HepG2 (cell line): ENCODE measurements around the gene AKAP7. TPM values are rescaled to one million over a fixed set of nuclear protein-coding genes. Genes with fewer than 3 reads are reported as not detected.

Experiments used
- ATAC-seq: fragments of 200-7000 bp; cut with Tn5 transposase; 3 replicates; pipeline ENCODE4 v1.9.1; 2020; ENCODE audit warnings: mild to moderate bottlenecking, moderate library complexity
- BruUV-seq: library from RNA; stranded (reverse); fragments of 400-500 nt; replicated peaks from 2 replicates; lab custom pipeline; 2021; lab: Mats Ljungman, UMichigan
- CTCF ChIA-PET: fragments of 300-600 bp; formaldehyde crosslinking; extraction: SDS; loops from one replicate; lab custom pipeline; 2021; ENCODE audit warnings: low total read pairs, inconsistent platforms, low intra/inter-chr PET ratio; lab: Yijun Ruan, JAX
- POLR2A ChIA-PET: fragments of 350-600 bp; sonication (Branson Sonifier 250); formaldehyde crosslinking; loops from one replicate; lab custom pipeline; 2020; ENCODE audit warnings: antibody characterized with exemption, inconsistent platforms; lab: Yijun Ruan, JAX
- DNase-seq: peaks from one replicate; pipeline ENCODE4 v3.0.0-alpha.2; 2015; ENCODE audit warnings: low spot score
- FAIRE-seq: peaks from 3 replicates; lab custom pipeline; 2011; peaks lifted over from hg19 to GRCh38; lab: Jason Lieb, UNC
- H2AFZ ChIP-seq: one replicate; pipeline ENCODE4 v1.6.1; 2011; ENCODE audit warnings: low read length, inconsistent platforms
- H3K27ac ChIP-seq: fragments of 300-600 bp; 3 replicates; pipeline ENCODE4 v1.8.0; 2011; ENCODE audit warnings: mixed run types, mild to moderate bottlenecking, mixed read lengths, low read length, inconsistent platforms; ENCODE audit not compliant: insufficient read depth; ENCODE audit errors: extremely low read length
- H3K27me3 ChIP-seq, 2 experiments: fragments of 200-600 bp in 1 of 2; 2 replicates in 1 of 2; 3 replicates in 1 of 2; pipeline versions ENCODE4 v1.6.0 to v1.8.0; 2011; ENCODE audit warnings: low read length in 2 of 2, mild to moderate bottlenecking in 2 of 2, moderate library complexity in 2 of 2, inconsistent platforms in 1 of 2; ENCODE audit not compliant: insufficient read depth in 2 of 2, control insufficient read depth in 1 of 2
- H3K36me3 ChIP-seq, 2 experiments: fragments of 200-600 bp in 1 of 2; replicated peaks in 1 of 2; 2 replicates in 1 of 2; 3 replicates in 1 of 2; pipeline versions ENCODE4 v1.5.1 to v1.8.0; 2011; ENCODE audit warnings: low read length in 2 of 2, inconsistent platforms in 1 of 2; ENCODE audit not compliant: insufficient read depth in 2 of 2, control insufficient read depth in 1 of 2
- H3K4me1 ChIP-seq: 2 replicates; pipeline ENCODE4 v1.5.1; 2012; ENCODE audit warnings: low read length, inconsistent platforms; ENCODE audit not compliant: insufficient read depth
- H3K4me2 ChIP-seq: 2 replicates; pipeline ENCODE4 v1.6.0; 2011; ENCODE audit warnings: low read depth, low read length, inconsistent platforms
- H3K4me3 ChIP-seq, 3 experiments: fragments of 200-600 bp in 1 of 3; sonication (generic), shearing (Covaris generic) in 1 of 3; replicated peaks in 1 of 3; 2 replicates each; pipeline ENCODE4 v1.5.1; 2011 to 2016; ENCODE audit warnings: low read length in 3 of 3, inconsistent platforms in 2 of 3, low read depth in 2 of 3, mild to moderate bottlenecking in 2 of 3, control low read depth in 1 of 3, mixed read lengths in 1 of 3; ENCODE audit not compliant: insufficient read depth in 1 of 3
- H3K79me2 ChIP-seq: one replicate; pipeline ENCODE4 v1.6.1; 2011; ENCODE audit warnings: low read length, inconsistent platforms; ENCODE audit not compliant: insufficient read depth
- H3K9ac ChIP-seq: 2 replicates; pipeline ENCODE4 v1.6.0; 2011; ENCODE audit warnings: mild to moderate bottlenecking, low read depth, low read length, inconsistent platforms; ENCODE audit not compliant: insufficient read depth
- H3K9me3 ChIP-seq: 2 replicates; pipeline ENCODE4 v1.5.1; 2012; ENCODE audit warnings: mild to moderate bottlenecking, low read length
- H4K20me1 ChIP-seq: 2 replicates; pipeline ENCODE4 v1.6.0; 2011; ENCODE audit warnings: inconsistent platforms, mild to moderate bottlenecking, low read length, moderate library complexity; ENCODE audit not compliant: insufficient read depth
- BHLHE40 ChIP-seq: IDR thresholded peaks from 2 replicates; pipeline ENCODE4 v1.6.1; 2011; ENCODE audit warnings: low read length, improper control_type of control experiment
- HNF4G ChIP-seq, 2 experiments: sonication (generic) in 1 of 2; formaldehyde crosslinking in 1 of 2; IDR thresholded peaks; 2 replicates each; pipeline versions ENCODE4 v1.4.0 to v1.6.1; 2011 to 2020; ENCODE audit warnings: borderline replicate concordance in 2 of 2, low read depth in 2 of 2, mild to moderate bottlenecking in 2 of 2, low read length in 1 of 2, missing genetic modification reagents in 1 of 2, moderate library complexity in 1 of 2
- KDM3A ChIP-seq: IDR thresholded peaks from 2 replicates; pipeline ENCODE4 v1.6.1; 2018; ENCODE audit warnings: low read depth, missing compliant biosample characterization
- NFATC3 ChIP-seq: sonication (generic); formaldehyde crosslinking; IDR thresholded peaks from 2 replicates; pipeline ENCODE4 v1.5.1; 2020; ENCODE audit warnings: mild to moderate bottlenecking, missing genetic modification reagents
- NFIC ChIP-seq: IDR thresholded peaks from 2 replicates; pipeline ENCODE4 v1.6.1; 2012; ENCODE audit warnings: mild to moderate bottlenecking, low read length, inconsistent platforms
- SKI ChIP-seq: fragments of 450-650 bp; IDR thresholded peaks from one replicate; pipeline ENCODE4 v1.6.1; 2018; ENCODE audit warnings: mild to moderate bottlenecking; ENCODE audit not compliant: partially characterized antibody
- ZNF547 ChIP-seq: sonication (generic); formaldehyde crosslinking; IDR thresholded peaks from 2 replicates; pipeline ENCODE4 v1.5.1; 2020; ENCODE audit warnings: mild to moderate bottlenecking, missing genetic modification reagents
- ZNF644 ChIP-seq: IDR thresholded peaks from 2 replicates; pipeline ENCODE4 v1.6.1; 2016; ENCODE audit warnings: low read depth
- WGBS: methylation state at CpG from one replicate; pipeline ENCODE4 v1.1.6; 2017; ENCODE audit warnings: low lambda C conversion rate; 5-methylcytosine and 5-hydroxymethylcytosine counted together
- in situ Hi-C: cut with HindIII; loops from 2 replicates; pipeline ENCODE4 v1.10.0; 2017; ENCODE audit warnings: low pct_unique_long_range_greater_than_20kb; ENCODE audit not compliant: extremely low pct_ligation_motif_present
- intact Hi-C: fragments of 100-400 bp; cut with micrococcal nuclease; formaldehyde crosslinking; loops from one replicate; pipeline ENCODE4 v1.10.0; 2022; ENCODE audit not compliant: unreplicated experiment
- polyA plus RNA-seq, 8 experiments: library from polyadenylated mRNA; depleted of rRNA in 3 of 8; stranded (reverse) in 7 of 8; unstranded in 1 of 8; fragments of >200 nt; fragmentation: Illumina TruSeq in 4 of 8; extraction: Trizol in 4 of 8; gene quantifications; 2 replicates each; pipeline versions ENCODE4 v1.2.1 to v1.2.3, GENCODE V29; 2011 to 2016; ENCODE audit warnings: low read depth in 4 of 8, missing spikeins in 1 of 8, mixed read lengths in 1 of 8; ENCODE audit not compliant: insufficient read depth in 1 of 8
- total RNA-seq, 5 experiments: library from RNA; depleted of rRNA; stranded (reverse); fragments of >200 nt; fragmentation: Illumina TruSeq; extraction: Trizol; gene quantifications; 2 replicates each; pipeline ENCODE4 v1.2.3, GENCODE V29; 2016; ENCODE audit warnings: low read depth in 1 of 5
- TF ChIP-seq, protein P1 (sequence below): sonication (generic); formaldehyde crosslinking; IDR thresholded peaks from 2 replicates; pipeline ENCODE4 v1.8.0; 2022; ENCODE audit warnings: missing genetic modification reagents, mild to moderate bottlenecking, inconsistent platforms, borderline replicate concordance
- TF ChIP-seq, protein P2 (sequence below): sonication (generic); formaldehyde crosslinking; IDR thresholded peaks from 2 replicates; pipeline ENCODE4 v1.4.0; 2020; ENCODE audit warnings: mild to moderate bottlenecking, low read depth, missing genetic modification reagents
- TF ChIP-seq, protein P3 (sequence below): IDR thresholded peaks from 2 replicates; pipeline ENCODE4 v1.6.1; 2016; ENCODE audit warnings: missing compliant biosample characterization, missing genetic modification reagents, borderline replicate concordance
- TF ChIP-seq, protein P4 (sequence below): sonication (generic); formaldehyde crosslinking; IDR thresholded peaks from 2 replicates; pipeline ENCODE4 v1.5.0; 2020; ENCODE audit warnings: missing genetic modification reagents
- TF ChIP-seq, protein P5 (sequence below): sonication (generic); formaldehyde crosslinking; IDR thresholded peaks from 2 replicates; pipeline ENCODE4 v1.4.0; 2020; ENCODE audit warnings: missing genetic modification reagents
- TF ChIP-seq, protein P6 (sequence below): sonication (generic); formaldehyde crosslinking; IDR thresholded peaks from 2 replicates; pipeline ENCODE4 v1.8.0; 2022; ENCODE audit warnings: missing genetic modification reagents, low read depth, mild to moderate bottlenecking, borderline replicate concordance

Gene AKAP7
- total and polyA plus RNA-seq, 2 of the 13 experiments (the other 11 are each of a cell fraction or from before 2014, with no cell fraction given): 3.6 to 11.7 TPM

DNA sequence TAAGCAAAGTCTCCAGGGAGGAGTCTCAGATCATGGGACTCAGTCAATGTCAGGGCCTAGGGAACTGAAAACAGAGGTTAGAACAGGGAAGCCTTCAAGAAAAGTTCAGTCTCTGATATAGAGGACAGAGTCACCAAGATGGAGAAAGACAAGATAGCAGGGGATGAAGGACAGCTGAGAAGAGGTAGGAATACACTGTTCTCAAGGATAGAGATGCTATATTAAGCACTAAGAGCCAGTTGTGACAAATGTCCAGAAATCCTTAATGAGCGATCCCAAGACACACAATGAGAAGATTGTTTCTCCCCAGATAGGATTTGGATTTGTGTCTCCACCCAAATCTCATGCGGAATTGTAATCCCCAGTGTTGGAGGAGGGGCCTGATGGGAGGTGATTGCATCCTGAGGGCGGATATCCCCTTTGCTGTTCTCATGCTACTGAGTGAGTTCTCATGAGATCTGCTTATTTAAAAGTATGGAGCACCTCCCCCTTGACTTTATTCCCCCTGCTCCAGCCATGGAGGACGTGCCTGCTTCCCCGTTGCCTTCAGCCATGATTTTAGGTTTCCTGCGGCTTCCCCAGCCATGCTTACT lies 168.2 kb downstream of the AKAP7 start:
- Histone ChIP-seq H4K20me1 (no peaks in the 10 kb centered on the region), H3K27ac (no peak overlapping the region), H3K36me3 (no peaks in the 10 kb centered on the region), H3K4me1 (no peaks in the 10 kb centered on the region), H3K9me3 (no peaks in the 10 kb centered on the region), H2AFZ (no peak overlapping the region), H3K27me3 (peaks cover 0 to 11% of the 10 kb centered on the region in 2 experiments; a peak in 2 of 5 replicates), H3K9ac (no peak overlapping the region), H3K79me2 (no peaks in the 10 kb centered on the region), H3K4me2 (no peak overlapping the region), H3K4me3 (no peak overlapping the region)
- FAIRE-seq (no peak), ATAC-seq (no peak), DNase-seq (no peak)
- intact Hi-C loops: no loop called here
- ChIA-PET CTCF (no interaction called here), POLR2A (no interaction called here)
- in situ Hi-C loops: no loop called here
- no TSS peak for BruUV-seq
- 29% methylated on average over 6 of the region's 6 CpGs for WGBS
- TF ChIP-seq, protein P1, sequence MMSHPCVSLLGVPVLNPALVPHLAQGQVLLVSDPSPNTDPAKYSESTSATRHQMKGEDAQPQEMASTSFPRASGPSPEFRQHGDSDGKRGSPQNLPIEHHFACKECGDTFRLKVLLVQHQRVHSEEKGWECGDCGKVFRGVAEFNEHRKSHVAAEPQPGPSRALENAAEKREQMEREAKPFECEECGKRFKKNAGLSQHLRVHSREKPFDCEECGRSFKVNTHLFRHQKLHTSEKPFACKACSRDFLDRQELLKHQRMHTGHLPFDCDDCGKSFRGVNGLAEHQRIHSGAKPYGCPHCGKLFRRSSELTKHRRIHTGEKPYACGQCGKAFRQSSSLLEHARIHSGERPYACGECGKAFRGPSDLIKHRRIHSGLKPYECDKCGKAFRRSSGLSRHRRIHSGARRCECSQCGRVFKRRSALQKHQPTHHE (CRISPR knock-in tag): no peak
- TF ChIP-seq, protein P2, sequence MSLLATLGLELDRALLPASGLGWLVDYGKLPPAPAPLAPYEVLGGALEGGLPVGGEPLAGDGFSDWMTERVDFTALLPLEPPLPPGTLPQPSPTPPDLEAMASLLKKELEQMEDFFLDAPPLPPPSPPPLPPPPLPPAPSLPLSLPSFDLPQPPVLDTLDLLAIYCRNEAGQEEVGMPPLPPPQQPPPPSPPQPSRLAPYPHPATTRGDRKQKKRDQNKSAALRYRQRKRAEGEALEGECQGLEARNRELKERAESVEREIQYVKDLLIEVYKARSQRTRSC (CRISPR knock-in tag): no peak
- TF ChIP-seq, protein P3, sequence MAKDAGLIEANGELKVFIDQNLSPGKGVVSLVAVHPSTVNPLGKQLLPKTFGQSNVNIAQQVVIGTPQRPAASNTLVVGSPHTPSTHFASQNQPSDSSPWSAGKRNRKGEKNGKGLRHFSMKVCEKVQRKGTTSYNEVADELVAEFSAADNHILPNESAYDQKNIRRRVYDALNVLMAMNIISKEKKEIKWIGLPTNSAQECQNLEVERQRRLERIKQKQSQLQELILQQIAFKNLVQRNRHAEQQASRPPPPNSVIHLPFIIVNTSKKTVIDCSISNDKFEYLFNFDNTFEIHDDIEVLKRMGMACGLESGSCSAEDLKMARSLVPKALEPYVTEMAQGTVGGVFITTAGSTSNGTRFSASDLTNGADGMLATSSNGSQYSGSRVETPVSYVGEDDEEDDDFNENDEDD: no peak
- TF ChIP-seq ZNF644 (CRISPR knock-in tag): no peak
- no peak for TF ChIP-seq HNF4G (IDR thresholded peaks at IDR 0.05; ENCODE audit: borderline replicate concordance, low read depth, low read length)
- no peak for TF ChIP-seq HNF4G (CRISPR knock-in tag; IDR thresholded peaks at IDR 0.05; ENCODE audit: borderline replicate concordance, low read depth)
- no peak for TF ChIP-seq BHLHE40
- TF ChIP-seq ZNF547 (CRISPR knock-in tag): no peak
- no peak for TF ChIP-seq KDM3A (CRISPR knock-in tag)
- no peak for TF ChIP-seq SKI
- TF ChIP-seq, protein P4, sequence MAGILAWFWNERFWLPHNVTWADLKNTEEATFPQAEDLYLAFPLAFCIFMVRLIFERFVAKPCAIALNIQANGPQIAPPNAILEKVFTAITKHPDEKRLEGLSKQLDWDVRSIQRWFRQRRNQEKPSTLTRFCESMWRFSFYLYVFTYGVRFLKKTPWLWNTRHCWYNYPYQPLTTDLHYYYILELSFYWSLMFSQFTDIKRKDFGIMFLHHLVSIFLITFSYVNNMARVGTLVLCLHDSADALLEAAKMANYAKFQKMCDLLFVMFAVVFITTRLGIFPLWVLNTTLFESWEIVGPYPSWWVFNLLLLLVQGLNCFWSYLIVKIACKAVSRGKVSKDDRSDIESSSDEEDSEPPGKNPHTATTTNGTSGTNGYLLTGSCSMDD: no peak
- TF ChIP-seq, protein P5, sequence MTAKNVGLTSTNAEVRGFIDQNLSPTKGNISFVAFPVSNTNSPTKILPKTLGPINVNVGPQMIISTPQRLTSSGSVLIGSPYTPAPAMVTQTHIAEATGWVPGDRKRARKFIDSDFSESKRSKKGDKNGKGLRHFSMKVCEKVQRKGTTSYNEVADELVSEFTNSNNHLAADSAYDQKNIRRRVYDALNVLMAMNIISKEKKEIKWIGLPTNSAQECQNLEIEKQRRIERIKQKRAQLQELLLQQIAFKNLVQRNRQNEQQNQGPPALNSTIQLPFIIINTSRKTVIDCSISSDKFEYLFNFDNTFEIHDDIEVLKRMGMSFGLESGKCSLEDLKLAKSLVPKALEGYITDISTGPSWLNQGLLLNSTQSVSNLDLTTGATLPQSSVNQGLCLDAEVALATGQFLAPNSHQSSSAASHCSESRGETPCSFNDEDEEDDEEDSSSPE: no peak
- TF ChIP-seq, protein P6, sequence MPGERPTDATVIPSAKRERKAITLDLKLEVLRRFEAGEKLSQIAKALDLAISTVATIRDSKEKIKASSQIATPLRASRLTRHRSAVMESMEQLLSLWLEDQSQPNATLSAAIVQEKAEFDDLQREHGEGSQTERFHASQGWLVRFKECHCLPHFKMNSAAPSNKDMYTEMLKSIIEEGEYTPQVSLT (CRISPR knock-in tag): no peak
- no peak for TF ChIP-seq NFIC
- no peak for TF ChIP-seq NFATC3 (CRISPR knock-in tag)
